ENCODE results near the gene PSAT1. TPM values are rescaled to one million over a fixed set of nuclear protein-coding genes. Genes with fewer than 3 reads are reported as not detected.
"Not testable (repeated sequence)": the region's sequence is repeated elsewhere in the genome, so short reads cannot be mapped to it uniquely, and the experiment has no call there.

PSAT1 gene
- total RNA-seq, 2 donors from 2014 or later, result 1.5 to 1.6 TPM

DNA sequence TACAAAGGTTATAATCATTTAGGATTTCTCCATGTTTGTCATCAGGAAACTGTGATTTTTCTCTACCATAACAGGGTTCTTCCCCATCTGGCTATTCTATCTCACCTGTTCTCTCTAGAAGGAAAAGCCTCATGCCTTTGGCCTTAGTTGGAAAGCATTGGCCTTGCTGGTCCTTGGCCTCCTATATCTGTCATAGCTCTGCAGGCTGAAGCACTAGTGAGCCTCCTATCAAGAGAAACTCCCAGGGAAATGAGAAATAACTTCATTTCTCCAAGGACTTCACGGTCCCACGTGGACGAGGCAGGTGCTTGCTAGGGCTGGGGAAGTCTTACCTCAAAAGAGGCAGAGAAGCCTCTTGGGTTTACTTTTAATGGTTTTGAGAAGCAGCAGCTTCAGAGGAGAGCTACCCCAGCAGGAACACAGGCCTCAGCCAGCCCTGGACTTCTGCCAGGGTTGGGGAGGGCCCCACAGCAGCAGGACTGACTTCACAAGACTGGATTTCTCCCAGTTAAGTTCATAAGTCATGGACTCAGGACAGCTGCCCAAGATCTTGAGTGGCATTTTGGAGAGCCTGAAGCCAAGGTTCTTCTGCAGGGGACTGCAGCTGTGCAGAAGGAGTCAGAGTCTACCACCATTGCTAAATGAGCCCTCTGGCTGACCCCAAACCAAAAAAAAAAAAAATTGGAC lies 15.8 kb upstream of the PSAT1 start:
- H3K4me3 Mint-ChIP-seq, result no peak overlapping the region
- H3K36me3 Mint-ChIP-seq (ENCODE audit: low read depth), result peaks cover 2% of the 10 kb centered on the region
- peaks cover 11% of the 10 kb centered on the region for H3K27me3 Mint-ChIP-seq
- ATAC-seq (no peak), DNase-seq (no peak)
- no peaks in the 10 kb centered on the region for H3K4me1 Mint-ChIP-seq
- no peak overlapping the region for H3K27ac Mint-ChIP-seq
- no peaks in the 10 kb centered on the region for H3K9me3 ChIP-seq (ENCODE audit: control insufficient read depth, low read length, poor library complexity, severe bottlenecking)

DNA sequence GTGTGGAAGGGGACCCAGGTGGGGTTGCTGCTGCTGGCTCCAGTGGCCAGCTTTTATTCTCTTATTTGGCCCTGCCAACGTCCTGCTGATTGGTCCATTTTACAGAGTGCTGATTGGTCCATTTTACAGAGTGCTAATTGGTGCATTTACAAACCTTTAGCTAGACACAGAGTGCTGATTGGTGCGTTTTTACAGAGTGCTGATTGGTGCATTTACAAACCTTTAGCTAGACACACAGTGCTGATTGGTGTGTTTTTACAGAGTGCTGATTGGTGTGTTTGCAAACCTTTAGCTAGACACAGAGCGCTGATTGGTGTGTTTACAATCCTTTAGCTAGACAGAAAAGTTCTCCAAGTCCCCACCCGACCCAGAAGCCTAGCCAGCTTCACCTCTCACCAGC lies 12.7 kb upstream of the PSAT1 start:
- peaks cover 11% of the 10 kb centered on the region for H3K27me3 Mint-ChIP-seq
- not testable (repeated sequence) for H3K36me3 Mint-ChIP-seq (ENCODE audit: low read depth); ATAC-seq; H3K4me1 Mint-ChIP-seq; DNase-seq; H3K4me3 Mint-ChIP-seq; H3K27ac Mint-ChIP-seq; H3K9me3 ChIP-seq (ENCODE audit: control insufficient read depth, low read length, poor library complexity, severe bottlenecking)

DNA sequence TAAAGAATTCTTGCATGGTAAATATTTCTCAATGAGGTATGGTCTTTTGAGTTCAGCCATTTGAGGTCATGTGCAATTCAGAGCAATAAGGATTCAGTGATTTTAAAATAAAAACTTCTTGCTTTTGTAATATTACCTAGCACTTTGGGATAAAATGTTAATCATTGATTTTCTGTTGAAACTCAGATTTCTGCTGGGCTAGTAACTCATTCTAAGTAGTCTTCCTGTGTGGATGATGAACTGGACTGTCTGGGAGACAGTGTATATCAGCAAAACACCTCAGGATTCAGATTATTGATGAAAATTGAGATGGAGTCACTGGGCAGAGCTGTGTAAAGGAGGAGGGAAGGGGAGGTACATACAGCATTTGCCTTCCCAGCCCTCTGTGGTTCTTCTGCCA lies 10.8 kb upstream of the PSAT1 start:
- peaks cover 2% of the 10 kb centered on the region for H3K4me1 Mint-ChIP-seq
- no peak overlapping the region for H3K4me3 Mint-ChIP-seq
- no peaks in the 10 kb centered on the region for H3K9me3 ChIP-seq (ENCODE audit: control insufficient read depth, low read length, poor library complexity, severe bottlenecking)
- peaks cover 2% of the 10 kb centered on the region for H3K36me3 Mint-ChIP-seq (ENCODE audit: low read depth)
- no peak overlapping the region for H3K27ac Mint-ChIP-seq
- peaks cover 11% of the 10 kb centered on the region for H3K27me3 Mint-ChIP-seq
- ATAC-seq (no peak), DNase-seq (no peak)

DNA sequence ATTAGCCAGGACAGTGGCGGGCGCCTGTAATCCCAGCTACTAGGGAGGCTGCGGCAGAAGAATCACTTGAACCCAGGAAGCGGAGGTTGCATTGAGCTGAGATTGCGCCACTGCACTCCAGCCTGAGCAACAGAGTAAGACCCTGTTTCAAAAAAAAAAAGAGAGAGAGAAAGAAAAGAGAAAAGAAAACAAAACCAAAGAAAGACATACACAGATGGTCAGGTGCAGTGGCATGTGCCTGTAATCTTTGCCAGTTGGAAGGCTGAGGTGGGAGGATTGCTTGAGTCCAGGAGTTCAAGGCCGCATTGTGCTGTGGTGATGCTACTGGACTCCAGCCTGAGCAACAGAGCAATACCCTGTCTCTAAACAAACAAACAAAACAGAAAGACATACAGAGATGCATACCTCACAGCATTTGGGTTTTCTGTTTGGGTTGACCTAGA lies 10.0 kb upstream of the PSAT1 start:
- H3K27ac Mint-ChIP-seq, result no peak overlapping the region

DNA sequence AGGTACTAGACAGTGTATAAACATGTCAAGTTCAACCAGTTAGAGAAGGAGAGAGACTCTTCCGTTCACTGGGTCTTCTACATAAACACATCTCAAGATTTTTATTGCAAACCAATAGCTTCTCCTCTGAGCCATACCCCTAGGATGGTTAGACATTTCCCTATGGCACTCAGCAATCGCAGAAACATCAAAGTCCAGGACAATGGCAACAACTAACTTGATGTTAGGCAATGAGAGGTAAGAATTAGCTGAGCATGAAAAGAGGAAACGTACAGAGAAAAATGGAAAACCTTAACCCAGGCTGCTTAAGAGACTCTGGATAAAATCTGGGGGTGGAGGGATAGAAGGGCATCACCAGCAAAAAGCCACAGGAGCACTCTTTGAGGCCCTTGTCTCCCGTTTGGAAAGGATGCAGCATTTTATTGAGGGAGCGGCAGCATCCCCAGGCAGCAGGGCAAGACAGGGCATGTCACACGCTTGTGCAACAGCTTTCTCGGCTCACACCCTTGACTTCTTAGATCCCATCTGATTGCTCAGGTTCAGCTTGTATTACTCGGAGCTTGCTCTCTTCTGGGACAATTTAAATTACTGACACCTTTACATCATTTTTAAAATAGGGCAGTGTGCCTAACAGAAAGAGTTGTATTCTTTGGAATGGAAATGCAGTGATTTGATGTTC lies 8.6 kb upstream of the PSAT1 start:
- no peaks in the 10 kb centered on the region for H3K36me3 Mint-ChIP-seq (ENCODE audit: low read depth)
- ATAC-seq (no peak), DNase-seq (no peak)
- no peak overlapping the region for H3K27ac Mint-ChIP-seq
- H3K9me3 ChIP-seq (ENCODE audit: control insufficient read depth, low read length, poor library complexity, severe bottlenecking), result no peaks in the 10 kb centered on the region
- peaks cover 11% of the 10 kb centered on the region for H3K27me3 Mint-ChIP-seq
- no peak overlapping the region for H3K4me3 Mint-ChIP-seq
- H3K4me1 Mint-ChIP-seq, result peaks cover 12% of the 10 kb centered on the region

More for the DNA sequence above, 10.0 kb upstream of the PSAT1 start:
- Mint-ChIP-seq H3K4me1 (peaks cover 4% of the 10 kb centered on the region), H3K27me3 (peaks cover 11% of the 10 kb centered on the region), H3K36me3 (ENCODE audit: low read depth) (peaks cover 2% of the 10 kb centered on the region), H3K4me3 (peak overlapping the region; percentile 19)
- H3K9me3 ChIP-seq (ENCODE audit: control insufficient read depth, low read length, poor library complexity, severe bottlenecking), result no peaks in the 10 kb centered on the region
- DNase-seq, result no peak
- no peak for ATAC-seq

DNA sequence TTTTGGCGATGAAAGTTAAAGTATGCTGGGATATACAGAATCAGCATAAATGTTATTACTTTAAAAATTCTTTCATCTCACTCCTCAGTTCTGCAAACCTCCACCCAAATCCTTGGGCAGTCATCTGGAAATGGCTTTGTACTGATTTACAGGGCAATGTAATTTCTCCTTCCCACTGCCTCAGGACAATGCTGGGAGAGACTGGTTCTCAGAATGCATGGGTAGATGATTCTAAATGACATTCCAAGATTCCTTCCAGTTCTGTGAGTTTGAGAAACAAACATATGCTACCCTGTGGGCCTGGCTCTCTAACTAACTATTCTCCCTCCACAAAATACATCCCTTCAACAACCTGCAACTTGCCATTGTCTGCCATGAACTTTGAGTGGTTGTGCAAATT lies 7.5 kb upstream of the PSAT1 start:
- Mint-ChIP-seq H3K4me3 (no peak overlapping the region), H3K36me3 (ENCODE audit: low read depth) (no peaks in the 10 kb centered on the region), H3K4me1 (peaks cover 14% of the 10 kb centered on the region), H3K27ac (no peak overlapping the region), H3K27me3 (peaks cover 6% of the 10 kb centered on the region)
- DNase-seq (no peak), ATAC-seq (no peak)
- H3K9me3 ChIP-seq (ENCODE audit: control insufficient read depth, low read length, poor library complexity, severe bottlenecking), result no peaks in the 10 kb centered on the region

DNA sequence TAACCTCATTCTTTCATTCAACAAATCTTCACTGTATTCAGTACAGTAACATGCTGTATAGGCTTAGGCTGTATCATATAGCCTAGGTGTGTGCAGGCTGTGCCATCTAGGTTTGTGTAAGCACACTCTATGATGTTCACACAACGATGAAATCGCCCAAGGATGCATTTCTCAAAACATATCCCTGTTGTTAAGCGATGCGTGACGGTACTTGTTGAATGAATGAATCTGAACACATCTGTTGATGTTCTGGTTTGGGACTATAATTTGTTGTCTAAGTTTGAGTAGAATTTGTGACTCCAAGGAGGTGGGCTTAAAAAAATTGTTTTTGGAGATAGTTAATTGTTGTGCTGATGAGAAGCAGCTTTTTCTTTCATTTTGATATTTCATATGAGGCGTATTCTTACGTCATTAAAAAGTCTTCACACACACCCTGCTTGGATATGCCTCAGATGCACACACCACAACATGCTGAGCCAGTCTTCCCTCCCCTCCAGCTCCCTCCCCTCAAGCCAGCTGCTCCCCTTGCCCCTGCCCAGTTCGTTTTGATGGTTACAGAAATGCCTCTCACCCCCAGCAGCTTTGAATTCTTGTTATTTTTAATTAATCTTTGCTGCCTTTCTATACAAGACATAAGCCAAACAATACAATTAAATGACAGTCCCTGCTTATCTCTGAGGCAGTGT lies 5.5 kb upstream of the PSAT1 start:
- no peaks in the 10 kb centered on the region for H3K27me3 Mint-ChIP-seq
- no peak overlapping the region for H3K27ac Mint-ChIP-seq
- ATAC-seq, result no peak
- H3K4me1 Mint-ChIP-seq, result peaks cover 18% of the 10 kb centered on the region
- H3K36me3 Mint-ChIP-seq (ENCODE audit: low read depth), result no peaks in the 10 kb centered on the region
- no peak overlapping the region for H3K4me3 Mint-ChIP-seq
- DNase-seq, result no peak
- no peaks in the 10 kb centered on the region for H3K9me3 ChIP-seq (ENCODE audit: control insufficient read depth, low read length, poor library complexity, severe bottlenecking)

DNA sequence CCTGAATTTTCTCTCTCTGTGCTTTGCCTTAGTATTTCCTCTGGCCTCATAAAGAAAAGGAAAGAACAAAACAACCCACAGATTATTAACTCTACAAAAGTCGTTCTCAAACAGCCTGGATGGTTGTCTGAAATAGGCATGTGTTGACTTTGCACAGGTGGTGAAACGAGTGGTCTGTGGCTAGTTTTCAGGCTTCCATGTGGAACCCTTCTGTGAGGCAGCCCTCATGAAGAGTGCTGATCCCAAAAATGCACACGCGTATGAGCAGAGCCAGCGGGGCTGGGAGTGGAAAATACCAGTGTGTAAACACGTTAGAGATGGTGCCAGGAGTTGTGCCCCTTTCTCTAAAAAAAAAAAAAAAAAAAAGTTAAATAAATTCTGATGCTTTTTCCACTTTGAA lies 4.9 kb upstream of the PSAT1 start:
- H3K27ac Mint-ChIP-seq, result peak overlapping the region; percentile 74
- DNase-seq (no peak), ATAC-seq (no peak)
- no peaks in the 10 kb centered on the region for H3K27me3 Mint-ChIP-seq
- H3K4me1 Mint-ChIP-seq, result peaks cover 21% of the 10 kb centered on the region
- H3K9me3 ChIP-seq (ENCODE audit: control insufficient read depth, low read length, poor library complexity, severe bottlenecking), result no peaks in the 10 kb centered on the region
- no peaks in the 10 kb centered on the region for H3K36me3 Mint-ChIP-seq (ENCODE audit: low read depth)
- no peak overlapping the region for H3K4me3 Mint-ChIP-seq

DNA sequence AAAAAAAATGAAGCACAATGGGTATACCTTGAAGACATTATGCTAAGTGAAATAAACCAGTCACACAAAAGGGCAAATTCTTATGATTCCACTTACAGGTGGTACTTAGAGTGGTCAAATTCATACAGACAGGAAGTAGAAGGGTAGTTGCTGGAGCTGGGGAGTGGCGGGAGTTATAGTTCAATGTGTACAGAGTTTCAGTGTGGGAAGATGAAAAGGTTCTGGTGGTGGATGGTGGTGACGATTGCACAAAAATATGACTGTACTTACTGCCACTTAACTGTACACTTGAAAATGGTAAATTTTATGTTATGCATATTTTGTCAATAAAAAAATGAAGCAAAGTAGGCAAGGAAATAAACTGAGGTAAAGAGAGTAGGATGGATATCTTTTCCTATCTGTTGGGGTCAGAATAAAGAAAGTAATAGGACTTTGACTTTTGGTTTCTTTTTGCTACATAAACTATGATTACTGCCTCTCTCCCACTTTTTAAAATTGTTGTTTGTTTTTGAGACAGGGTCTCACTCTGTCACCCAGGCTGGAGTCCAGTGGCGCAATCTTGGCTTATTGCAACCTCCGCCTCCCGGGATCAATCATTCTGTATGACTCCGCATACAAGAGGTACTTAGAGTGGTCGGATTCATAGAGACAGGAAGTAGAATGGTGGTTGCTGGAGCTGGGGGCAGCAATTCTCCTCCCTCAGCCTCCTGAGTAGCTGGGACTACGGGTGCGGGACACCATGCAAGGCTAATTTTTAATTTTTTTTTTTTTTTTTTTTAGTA lies 4.0 kb upstream of the PSAT1 start:
- DNase-seq, result no peak
- no peaks in the 10 kb centered on the region for H3K27me3 Mint-ChIP-seq
- ATAC-seq, result no peak
- peaks cover 26% of the 10 kb centered on the region for H3K4me1 Mint-ChIP-seq
- no peaks in the 10 kb centered on the region for H3K9me3 ChIP-seq (ENCODE audit: control insufficient read depth, low read length, poor library complexity, severe bottlenecking)
- H3K27ac Mint-ChIP-seq, result peak overlapping the region; percentile 74
- peak overlapping the region; percentile 65 for H3K4me3 Mint-ChIP-seq
- no peaks in the 10 kb centered on the region for H3K36me3 Mint-ChIP-seq (ENCODE audit: low read depth)

DNA sequence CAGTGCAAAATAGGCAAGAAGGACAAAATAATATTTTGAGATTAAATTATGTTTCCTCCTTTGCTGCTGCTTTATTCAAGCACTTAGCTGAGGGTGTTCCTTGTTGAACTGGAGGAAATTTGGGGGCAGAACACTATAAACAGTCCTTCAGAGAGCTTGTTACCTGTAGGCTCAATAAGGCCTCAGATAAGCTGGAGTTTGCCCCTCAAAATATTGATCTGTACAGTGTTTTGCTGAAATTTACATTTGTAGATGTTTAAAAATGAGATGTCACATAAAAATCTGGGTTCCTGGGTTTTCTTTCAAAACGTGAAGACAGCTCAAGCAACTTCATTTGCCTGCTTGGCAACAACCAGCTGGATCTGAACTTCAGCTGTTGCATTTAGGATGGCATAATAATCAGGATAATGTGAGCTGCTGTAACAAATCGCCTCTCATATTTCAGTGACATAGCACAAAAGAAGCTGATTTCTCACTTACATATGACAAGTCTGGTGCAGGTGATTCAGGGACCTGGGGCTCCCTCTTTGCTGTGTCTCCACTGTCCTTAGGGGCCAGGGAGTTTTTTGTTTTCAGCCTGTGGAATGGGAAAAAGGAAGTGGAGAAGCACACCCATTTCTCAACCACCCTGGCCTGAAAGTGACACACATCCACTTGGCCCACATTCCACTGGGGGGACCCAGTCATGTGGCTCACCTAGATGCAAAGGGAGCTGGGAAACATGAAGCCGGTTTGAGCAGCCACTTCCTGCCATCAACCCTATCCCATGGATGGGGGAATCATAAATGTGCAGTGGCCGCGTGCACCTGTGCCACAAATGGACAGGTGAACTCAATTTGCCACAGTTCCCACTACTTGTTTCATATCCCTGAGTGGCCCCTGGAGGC lies 2.4 kb upstream of the PSAT1 start:
- Mint-ChIP-seq H3K27me3 (no peaks in the 10 kb centered on the region), H3K4me1 (peaks cover 25% of the 10 kb centered on the region), H3K36me3 (ENCODE audit: low read depth) (no peaks in the 10 kb centered on the region), H3K4me3 (no peak overlapping the region), H3K27ac (no peak overlapping the region)
- no peak for DNase-seq
- no peak for ATAC-seq
- H3K9me3 ChIP-seq (ENCODE audit: control insufficient read depth, low read length, poor library complexity, severe bottlenecking), result no peaks in the 10 kb centered on the region

DNA sequence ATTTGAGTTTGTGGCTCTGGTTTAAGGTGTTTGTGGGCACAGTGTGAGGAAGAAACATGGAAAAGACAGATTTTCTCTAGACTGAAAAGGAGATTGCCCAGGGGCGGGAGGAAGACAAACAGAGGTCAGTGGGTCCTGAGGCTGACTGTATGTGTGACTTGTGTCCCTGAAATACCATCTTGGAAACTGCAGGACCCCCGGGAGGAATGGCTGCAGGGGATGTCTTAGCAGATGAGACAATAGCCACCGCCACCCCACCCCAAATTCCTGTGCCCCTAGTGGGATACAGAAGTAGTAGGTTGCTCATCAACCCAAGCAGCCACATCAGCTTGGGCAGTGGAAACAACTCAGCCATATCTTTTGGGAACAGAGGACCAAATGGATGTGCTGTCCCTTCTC lies 1.7 kb upstream of the PSAT1 start:
- no peak overlapping the region for H3K27ac Mint-ChIP-seq
- H3K27me3 Mint-ChIP-seq, result no peaks in the 10 kb centered on the region
- no peak for DNase-seq
- no peak overlapping the region for H3K4me3 Mint-ChIP-seq
- no peaks in the 10 kb centered on the region for H3K9me3 ChIP-seq (ENCODE audit: control insufficient read depth, low read length, poor library complexity, severe bottlenecking)
- no peaks in the 10 kb centered on the region for H3K36me3 Mint-ChIP-seq (ENCODE audit: low read depth)
- ATAC-seq, result no peak
- H3K4me1 Mint-ChIP-seq, result peaks cover 25% of the 10 kb centered on the region

DNA sequence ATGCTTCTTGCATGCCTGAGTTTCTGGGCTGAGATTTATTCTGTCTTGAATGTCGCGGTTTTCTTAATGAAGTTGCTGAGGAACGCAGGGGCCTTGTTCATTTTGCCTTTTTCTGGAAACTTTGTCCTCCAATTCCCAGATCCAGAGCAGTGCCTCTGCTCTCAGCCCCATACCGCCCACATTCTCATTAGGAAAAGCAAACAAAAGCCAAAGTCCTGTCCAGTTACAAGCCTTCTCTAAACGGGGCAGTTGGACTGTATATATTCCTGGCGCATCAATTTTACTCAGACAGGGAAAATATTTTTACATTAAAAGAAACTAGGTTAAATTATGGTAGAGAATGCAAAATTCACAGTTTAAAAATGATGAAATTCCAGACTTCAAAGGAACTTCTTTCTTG lies 1.2 kb upstream of the PSAT1 start:
- DNase-seq, result no peak
- no peak overlapping the region for H3K27ac Mint-ChIP-seq
- no peaks in the 10 kb centered on the region for H3K27me3 Mint-ChIP-seq
- peaks cover 25% of the 10 kb centered on the region for H3K4me1 Mint-ChIP-seq
- no peak overlapping the region for H3K4me3 Mint-ChIP-seq
- no peaks in the 10 kb centered on the region for H3K9me3 ChIP-seq (ENCODE audit: control insufficient read depth, low read length, poor library complexity, severe bottlenecking)
- ATAC-seq, result no peak
- no peaks in the 10 kb centered on the region for H3K36me3 Mint-ChIP-seq (ENCODE audit: low read depth)

Data from T-helper 17 cell (primary cell).